Trophoblast cell (in vitro differentiated cells and primary cell): Measurements from ENCODE around the gene UBL4A.

ENCODE experiments used
- DNase-seq, 2 donors: peaks; one replicate each; pipeline ENCODE4 v3.0.0-alpha.2; 2016
- H2AFZ ChIP-seq: 2 replicates; pipeline ENCODE4 v1.6.1; 2013; ENCODE audit warnings: low read length, moderate library complexity, mild to moderate bottlenecking; ENCODE audit not compliant: insufficient read depth, poor library complexity
- H2AK5ac ChIP-seq: 2 replicates; pipeline ENCODE4 v1.6.1; 2013; ENCODE audit warnings: mild to moderate bottlenecking, low read length
- H2BK120ac ChIP-seq: 2 replicates; pipeline ENCODE4 v1.6.1; 2013; ENCODE audit warnings: low read length, mild to moderate bottlenecking, moderate library complexity; ENCODE audit not compliant: insufficient read depth, poor library complexity
- H2BK12ac ChIP-seq: 2 replicates; pipeline ENCODE4 v1.6.1; 2013; ENCODE audit warnings: mild to moderate bottlenecking, low read length, moderate library complexity
- H2BK5ac ChIP-seq: 2 replicates; pipeline ENCODE4 v1.6.1; 2013; ENCODE audit warnings: low read length, low read depth, moderate library complexity, mild to moderate bottlenecking; ENCODE audit not compliant: poor library complexity
- H3K14ac ChIP-seq: 2 replicates; pipeline ENCODE4 v1.6.1; 2013; ENCODE audit warnings: mild to moderate bottlenecking, low read length
- H3K18ac ChIP-seq: 2 replicates; pipeline ENCODE4 v1.6.1; 2013; ENCODE audit warnings: mild to moderate bottlenecking, low read length
- H3K23ac ChIP-seq: 2 replicates; pipeline ENCODE4 v1.6.1; 2013; ENCODE audit warnings: low read length
- H3K27ac ChIP-seq: 2 replicates; pipeline ENCODE4 v1.5.1; 2013; ENCODE audit warnings: low read depth, mild to moderate bottlenecking, inconsistent platforms, low read length, moderate library complexity
- H3K27me3 ChIP-seq: 2 replicates; pipeline ENCODE4 v1.6.1; 2013; ENCODE audit warnings: inconsistent platforms, mild to moderate bottlenecking, low read length, moderate library complexity; ENCODE audit not compliant: insufficient read depth
- H3K36me3 ChIP-seq, 2 experiments: 1 replicate in 1 of 2; 2 replicates in 1 of 2; pipeline ENCODE4 v1.6.1; 2013; ENCODE audit warnings: low read length in 2 of 2, mild to moderate bottlenecking in 2 of 2, moderate library complexity in 1 of 2; ENCODE audit not compliant: insufficient read depth in 2 of 2, control insufficient read depth in 1 of 2
- H3K4ac ChIP-seq: 2 replicates; pipeline ENCODE4 v1.6.1; 2013; ENCODE audit warnings: low read depth, mild to moderate bottlenecking, low read length, moderate library complexity
- H3K4me1 ChIP-seq, 2 experiments: 1 replicate in 1 of 2; 2 replicates in 1 of 2; pipeline ENCODE4 v1.6.1; 2013; ENCODE audit warnings: low read length in 2 of 2, mild to moderate bottlenecking in 2 of 2, moderate library complexity in 1 of 2; ENCODE audit not compliant: insufficient read depth in 2 of 2, control insufficient read depth in 1 of 2
- H3K4me2 ChIP-seq: 2 replicates; pipeline ENCODE4 v1.6.1; 2013; ENCODE audit warnings: inconsistent platforms, mild to moderate bottlenecking, low read length, moderate library complexity
- H3K4me3 ChIP-seq: 2 replicates; pipeline ENCODE4 v1.5.1; 2013; ENCODE audit warnings: mild to moderate bottlenecking, low read depth, low read length, inconsistent platforms
- H3K79me1 ChIP-seq: one replicate; pipeline ENCODE4 v1.6.1; 2013; ENCODE audit warnings: low read length
- H3K79me2 ChIP-seq: 2 replicates; pipeline ENCODE4 v1.6.1; 2013; ENCODE audit warnings: low read length, mild to moderate bottlenecking; ENCODE audit not compliant: control insufficient read depth, insufficient read depth, poor library complexity
- H3K9ac ChIP-seq: 2 replicates; pipeline ENCODE4 v1.6.1; 2013; ENCODE audit warnings: mild to moderate bottlenecking, low read length
- H3K9me3 ChIP-seq: 2 replicates; pipeline ENCODE4 v1.6.1; 2013; ENCODE audit warnings: low read depth, mild to moderate bottlenecking, control low read depth, inconsistent platforms, low read length; ENCODE audit not compliant: insufficient read depth
- H4K12ac ChIP-seq: 2 replicates; pipeline ENCODE4 v1.6.1; 2013; ENCODE audit warnings: low read depth, mild to moderate bottlenecking, low read length, moderate library complexity
- H4K8ac ChIP-seq: 2 replicates; pipeline ENCODE4 v1.6.1; 2013; ENCODE audit warnings: low read depth, mild to moderate bottlenecking, low read length, moderate library complexity
- H4K91ac ChIP-seq: one replicate; pipeline ENCODE4 v1.6.1; 2013; ENCODE audit warnings: low read depth, mild to moderate bottlenecking, low read length, moderate library complexity
- WGBS: extraction: QIAGEN DNeasy Blood & Tissue Kit; methylation state at CpG from one replicate; pipeline ENCODE4 v1.1.7; 2013; ENCODE audit warnings: missing lambda C conversion rate; ENCODE audit not compliant: insufficient read length, insufficient coverage; ENCODE audit errors: extremely low coverage; 5-methylcytosine and 5-hydroxymethylcytosine counted together

Gene UBL4A

DNA sequence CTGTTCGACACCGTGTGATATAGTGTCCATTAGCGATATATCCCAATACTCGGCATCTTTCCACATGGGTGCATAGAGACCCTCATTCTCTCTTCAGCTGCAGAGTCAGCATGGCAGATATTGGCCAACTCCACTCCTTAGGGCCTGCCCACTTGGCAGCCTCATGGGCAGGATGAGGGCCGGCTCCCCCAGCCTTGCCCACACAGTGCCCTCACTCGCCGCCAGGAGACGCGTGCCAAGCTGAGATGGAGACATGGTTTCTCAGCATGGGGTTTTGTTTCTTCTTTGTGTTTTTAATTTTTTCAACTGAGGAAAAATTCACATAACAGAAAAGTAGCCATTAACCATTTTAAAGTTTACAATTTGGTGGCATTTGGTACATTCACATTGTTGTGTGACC lies 33.6 kb downstream of the UBL4A start:
- H3K4ac ChIP-seq: no peak overlapping the region
- no peaks in the 10 kb centered on the region for H3K9me3 ChIP-seq
- no peak overlapping the region for H3K9ac ChIP-seq
- no peak overlapping the region for H2BK5ac ChIP-seq
- no peak overlapping the region for H3K27ac ChIP-seq
- H3K23ac ChIP-seq: no peak overlapping the region
- H3K4me1 ChIP-seq: no peaks in the 10 kb centered on the region
- no peak overlapping the region for H3K4me3 ChIP-seq
- peaks cover 29 to 42% of the 10 kb centered on the region in 2 experiments for H3K36me3 ChIP-seq
- no peak overlapping the region for H2BK120ac ChIP-seq
- no peak overlapping the region for H2AK5ac ChIP-seq
- no peak for DNase-seq
- H4K12ac ChIP-seq: no peak overlapping the region
- no CpG with 5 or more reads among the region's 9 CpGs for WGBS
- H4K91ac ChIP-seq: no peak overlapping the region
- H3K79me1 ChIP-seq: no peaks in the 10 kb centered on the region
- no peak overlapping the region for H4K8ac ChIP-seq
- no peak overlapping the region for H3K14ac ChIP-seq
- no peaks in the 10 kb centered on the region for H3K79me2 ChIP-seq
- no peak overlapping the region for H2BK12ac ChIP-seq
- no peaks in the 10 kb centered on the region for H3K27me3 ChIP-seq
- H3K4me2 ChIP-seq: no peak overlapping the region
- H2AFZ ChIP-seq: no peak overlapping the region
- no peak overlapping the region for H3K18ac ChIP-seq

- H3K27me3 ChIP-seq: no peaks in the 10 kb centered on the region
- H3K4me1 ChIP-seq: peaks cover 0 to 3% of the 10 kb centered on the region in 2 experiments
- H3K36me3 ChIP-seq: peaks cover 48 to 65% of the 10 kb centered on the region in 2 experiments
- no peak overlapping the region for H3K4me3 ChIP-seq
- no peak overlapping the region for H2BK5ac ChIP-seq
- no peaks in the 10 kb centered on the region for H3K79me1 ChIP-seq
- no peak overlapping the region for H2AK5ac ChIP-seq
- H3K4ac ChIP-seq: no peak overlapping the region
- no peaks in the 10 kb centered on the region for H3K9me3 ChIP-seq
- WGBS: no CpG with 5 or more reads among the region's 17 CpGs
- no peak overlapping the region for H2AFZ ChIP-seq
- H2BK120ac ChIP-seq: no peak overlapping the region
- no peak overlapping the region for H3K14ac ChIP-seq
- no peak overlapping the region for H3K23ac ChIP-seq
- no peak overlapping the region for H3K9ac ChIP-seq
- H4K12ac ChIP-seq: no peak overlapping the region
- no peak overlapping the region for H3K4me2 ChIP-seq
- no peak overlapping the region for H3K18ac ChIP-seq
- H3K27ac ChIP-seq: no peak overlapping the region
- H2BK12ac ChIP-seq: no peak overlapping the region
- no peak overlapping the region for H4K8ac ChIP-seq
- no peaks in the 10 kb centered on the region for H3K79me2 ChIP-seq
- no peak for DNase-seq
- H4K91ac ChIP-seq: no peak overlapping the region
These were observed 36.1 kb downstream of the UBL4A start for GRCh38 chrX:154450312-154450711.

DNA sequence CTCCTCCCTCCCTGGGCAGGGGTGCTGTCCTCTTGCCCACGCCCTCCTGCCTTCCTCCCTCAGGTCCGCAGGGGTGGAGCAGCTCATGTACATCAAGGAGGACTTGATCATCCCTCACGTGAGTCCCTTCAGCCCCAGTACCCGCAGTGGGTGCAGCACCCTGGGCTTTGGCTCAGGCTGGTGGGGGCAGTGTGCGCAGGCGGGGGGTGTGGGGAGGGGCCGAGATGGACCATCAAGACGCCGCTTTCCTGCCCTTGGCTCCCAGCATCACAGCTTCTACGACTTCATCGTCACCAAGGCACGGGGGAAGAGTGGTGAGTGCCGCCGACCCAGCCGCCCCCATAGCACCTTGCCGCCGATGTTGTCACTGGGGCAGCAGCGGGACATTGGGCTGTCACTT lies 36.8 kb downstream of the UBL4A start:
- Histone ChIP-seq H2AFZ (no peak overlapping the region), H3K14ac (no peak overlapping the region), H4K12ac (no peak overlapping the region), H3K4me2 (no peak overlapping the region), H3K27ac (no peak overlapping the region), H2BK5ac (no peak overlapping the region), H3K36me3 (peaks cover 48 to 65% of the 10 kb centered on the region in 2 experiments), H3K9ac (no peak overlapping the region), H3K79me2 (peaks cover 3% of the 10 kb centered on the region), H3K4me1 (peaks cover 4 to 9% of the 10 kb centered on the region in 2 experiments), H3K79me1 (peaks cover 3% of the 10 kb centered on the region), H4K91ac (no peak overlapping the region), H2BK12ac (no peak overlapping the region), H3K4me3 (no peak overlapping the region), H3K9me3 (no peaks in the 10 kb centered on the region), H3K18ac (no peak overlapping the region), H3K23ac (no peak overlapping the region), H3K4ac (no peak overlapping the region), H4K8ac (no peak overlapping the region), H2BK120ac (no peak overlapping the region), H2AK5ac (no peak overlapping the region), H3K27me3 (no peaks in the 10 kb centered on the region)
- DNase-seq: no peak
- WGBS: no CpG with 5 or more reads among the region's 18 CpGs

GRCh38 chrX:154448484-154448883 lies 37.9 kb downstream of the UBL4A start:
- H3K23ac ChIP-seq: no peak overlapping the region
- H3K79me2 ChIP-seq: peaks cover 7% of the 10 kb centered on the region
- no peak overlapping the region for H2BK5ac ChIP-seq
- H3K9ac ChIP-seq: no peak overlapping the region
- H3K79me1 ChIP-seq: peaks cover 12% of the 10 kb centered on the region
- no peaks in the 10 kb centered on the region for H3K9me3 ChIP-seq
- H3K18ac ChIP-seq: no peak overlapping the region
- H2AK5ac ChIP-seq: no peak overlapping the region
- no peak overlapping the region for H2BK120ac ChIP-seq
- H3K4ac ChIP-seq: no peak overlapping the region
- no peaks in the 10 kb centered on the region for H3K27me3 ChIP-seq
- no peak overlapping the region for H2BK12ac ChIP-seq
- H4K12ac ChIP-seq: no peak overlapping the region
- H3K27ac ChIP-seq: no peak overlapping the region
- H3K4me3 ChIP-seq: no peak overlapping the region
- no peak for DNase-seq
- H3K4me2 ChIP-seq: no peak overlapping the region
- peaks cover 48 to 65% of the 10 kb centered on the region in 2 experiments for H3K36me3 ChIP-seq
- H3K14ac ChIP-seq: no peak overlapping the region
- no peak overlapping the region for H2AFZ ChIP-seq
- H4K91ac ChIP-seq: no peak overlapping the region
- WGBS: no CpG with 5 or more reads among the region's 14 CpGs
- H3K4me1 ChIP-seq: peaks cover 6 to 12% of the 10 kb centered on the region in 2 experiments
- no peak overlapping the region for H4K8ac ChIP-seq
